Endothelial cell of coronary artery (primary cell): ENCODE results near the gene TPD52L1. TPM values are rescaled to one million over a fixed set of nuclear protein-coding genes. Genes with fewer than 3 reads are reported as not detected.

ENCODE experiments used
- total RNA-seq: library from RNA; depleted of rRNA; stranded (reverse); fragments of >200 nt; gene quantifications from 2 replicates; pipeline ENCODE4 v1.2.3, GENCODE V29; 2014

TPD52L1 gene, protein sequence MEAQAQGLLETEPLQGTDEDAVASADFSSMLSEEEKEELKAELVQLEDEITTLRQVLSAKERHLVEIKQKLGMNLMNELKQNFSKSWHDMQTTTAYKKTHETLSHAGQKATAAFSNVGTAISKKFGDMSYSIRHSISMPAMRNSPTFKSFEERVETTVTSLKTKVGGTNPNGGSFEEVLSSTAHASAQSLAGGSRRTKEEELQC
- total RNA-seq, result 2.9 and 3.3 TPM in 2 replicates

DNA sequence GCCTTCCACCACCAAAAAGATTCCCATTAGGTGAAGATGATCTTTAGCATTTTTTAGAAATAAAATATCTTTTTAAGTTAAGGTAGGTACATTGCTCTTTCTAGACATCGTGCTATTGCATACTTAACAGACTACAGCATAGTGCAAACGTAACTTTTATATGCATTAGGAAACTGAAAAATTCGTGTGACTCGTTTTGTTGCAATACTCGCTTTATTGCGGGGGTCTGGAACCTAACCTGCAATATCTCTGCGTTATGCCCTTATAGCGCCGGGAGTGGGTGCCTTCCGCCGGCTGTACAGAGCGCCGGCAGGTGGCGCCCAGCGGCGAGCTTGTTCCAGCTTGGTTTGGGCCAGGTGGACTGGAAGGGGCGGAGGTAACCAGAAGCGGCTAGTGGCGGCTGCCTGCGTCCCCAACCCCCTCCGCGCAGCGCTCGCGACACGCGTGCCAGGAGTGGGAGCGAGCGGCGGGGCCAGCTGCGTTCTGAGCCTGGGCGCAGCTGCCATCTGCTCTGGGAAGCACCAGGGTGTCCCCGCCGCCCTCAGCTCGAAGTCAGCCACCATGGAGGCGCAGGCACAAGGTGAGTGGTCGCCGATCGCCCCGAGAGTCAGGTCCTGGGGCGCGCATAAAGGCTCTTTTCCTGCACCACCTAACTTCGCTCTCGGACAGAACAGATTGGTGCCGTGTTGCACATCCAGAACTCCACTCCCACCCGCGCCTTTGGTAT is at the start of gene TPD52L1:
TSS of gene TPD52L1 (plus strand) at position 383 of the 727 bp plus-strand sequence. CDS start at position 562, 179 bp downstream.

DNA sequence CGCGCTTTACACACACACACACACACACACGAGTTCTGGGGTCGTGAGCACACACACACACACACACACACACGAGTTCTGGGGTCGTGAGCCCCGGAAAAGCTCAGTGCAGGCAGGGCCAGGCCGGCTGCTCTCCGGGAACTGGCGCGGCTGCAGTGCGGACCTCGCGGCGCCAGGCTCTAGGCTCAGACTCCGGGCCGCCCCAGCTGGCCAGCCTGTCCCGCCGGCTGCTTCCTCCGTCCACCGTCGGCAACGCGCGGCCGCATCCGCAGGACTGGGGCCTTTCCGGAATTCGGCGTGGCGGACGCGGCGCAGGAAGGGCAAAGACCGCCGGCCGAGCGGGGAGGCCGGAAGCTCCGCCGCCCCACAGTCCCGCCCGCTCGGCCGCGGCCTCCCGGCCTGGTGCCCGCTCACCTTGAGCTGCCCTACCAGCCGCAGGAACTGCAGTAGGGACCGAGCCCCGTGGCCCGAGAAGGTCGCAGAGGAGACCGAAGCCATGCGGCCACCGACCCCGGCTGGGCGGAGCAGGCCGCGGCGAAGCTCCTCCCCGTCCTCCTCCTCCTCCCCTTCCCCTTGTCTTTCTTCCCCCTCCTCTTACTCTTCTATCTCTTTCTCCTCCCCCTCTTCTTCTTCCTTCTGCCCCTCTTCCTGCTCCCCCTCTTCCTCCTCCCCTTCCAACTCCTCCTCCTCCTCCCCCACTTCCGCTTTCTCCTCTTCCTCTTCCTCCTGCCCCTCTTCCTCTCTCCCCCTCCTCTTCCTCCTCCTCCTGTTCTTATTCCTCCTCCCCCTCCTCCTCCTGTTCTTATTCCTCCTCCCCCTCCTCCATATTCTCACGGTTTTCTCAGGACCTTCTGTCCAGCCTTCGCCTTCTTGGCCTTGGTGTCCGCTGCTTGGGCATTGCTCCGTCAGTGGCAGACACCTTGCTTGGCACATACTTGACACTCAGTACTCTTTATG is 148.1 kb downstream of the TPD52L1 start, which contains the start of gene HDDC2:
TSS of gene HDDC2 (minus strand) at position 533 of the 957 bp plus-strand sequence. CDS start at position 498, 35 bp downstream.

Other genes starting within 250 kb of the TPD52L1 start
- 15.0 and 21.6 TPM in 2 replicates for gene RNF217, start 191.3 kb upstream of the TPD52L1 start, total RNA-seq
- 15.2 and 19.7 TPM in 2 replicates for gene HDDC2, start 148.2 kb downstream of the TPD52L1 start, total RNA-seq